GM18517 (cell line): ENCODE results near the gene ERH.
A peak's percentile ranks its signal among the peaks of the same experiment; 100 is the strongest.
"Not testable (repeated sequence)": the region's sequence is repeated elsewhere in the genome, so short reads cannot be mapped to it uniquely, and the experiment has no call there.

ENCODE experiments used
- ATAC-seq: cut with Tn5 transposase; IDR thresholded peaks from one replicate; pipeline ENCODE4 v1.9.1; 2021; ENCODE audit warnings: mild to moderate bottlenecking, moderate library complexity; ENCODE audit not compliant: unreplicated experiment

Gene ERH

GRCh38 chr14:69398053-69398817 lies at the start of gene ERH, which contains the start of gene SLC39A9:
Gene ERH, minus strand, starts transcription at chr14:69398299. Its CDS starts 66 bp downstream, at chr14:69398233.
Gene SLC39A9, plus strand, starts transcription at chr14:69398692. Its CDS starts 678 bp downstream, at chr14:69399370.
- peak; percentile 83 for ATAC-seq

GRCh38 chr14:69443296-69443805 lies 45.3 kb upstream of the ERH start:
- ATAC-seq: no peak

- peak; percentile 85 for ATAC-seq
Observed at GRCh38 chr14:69441948-69442347, 43.8 kb upstream of the ERH start.

GRCh38 chr14:69439521-69440270 lies 41.6 kb upstream of the ERH start:
- no peak for ATAC-seq

GRCh38 chr14:69432364-69432763 lies 34.3 kb upstream of the ERH start:
- ATAC-seq: no peak

- no peak for ATAC-seq
Observed at GRCh38 chr14:69430306-69430939, 32.3 kb upstream of the ERH start.

- no peak for ATAC-seq
Observed at GRCh38 chr14:69429643-69430042, 31.5 kb upstream of the ERH start.

- ATAC-seq: no peak
Observed at GRCh38 chr14:69428289-69428998, 30.3 kb upstream of the ERH start.

- ATAC-seq: no peak
Observed at GRCh38 chr14:69427596-69427995, 29.5 kb upstream of the ERH start.

- no peak for ATAC-seq
Observed at GRCh38 chr14:69424149-69424923, 26.2 kb upstream of the ERH start.

GRCh38 chr14:69423279-69423678 lies 25.2 kb upstream of the ERH start:
- no peak for ATAC-seq

GRCh38 chr14:69416087-69416486 lies 18.0 kb upstream of the ERH start:
- ATAC-seq: not testable (repeated sequence)

- no peak for ATAC-seq
Observed at GRCh38 chr14:69413483-69413882, 15.4 kb upstream of the ERH start.

- ATAC-seq: no peak
Observed at GRCh38 chr14:69408331-69408960, 10.3 kb upstream of the ERH start.

- no peak for ATAC-seq
Observed at GRCh38 chr14:69405762-69406161, 7.7 kb upstream of the ERH start.

GRCh38 chr14:69404883-69405282 lies 6.8 kb upstream of the ERH start:
- ATAC-seq: no peak

GRCh38 chr14:69404478-69404877 lies 6.4 kb upstream of the ERH start:
- ATAC-seq: no peak

GRCh38 chr14:69401841-69402240 lies 3.7 kb upstream of the ERH start:
- ATAC-seq: no peak

GRCh38 chr14:69400154-69400553 lies 2.1 kb upstream of the ERH start:
- ATAC-seq: no peak

- ATAC-seq: no peak
Observed at GRCh38 chr14:69399750-69400149, 1.7 kb upstream of the ERH start.
